ENCODE measurements around the gene PPP1R13L.

The PPP1R13L gene

DNA sequence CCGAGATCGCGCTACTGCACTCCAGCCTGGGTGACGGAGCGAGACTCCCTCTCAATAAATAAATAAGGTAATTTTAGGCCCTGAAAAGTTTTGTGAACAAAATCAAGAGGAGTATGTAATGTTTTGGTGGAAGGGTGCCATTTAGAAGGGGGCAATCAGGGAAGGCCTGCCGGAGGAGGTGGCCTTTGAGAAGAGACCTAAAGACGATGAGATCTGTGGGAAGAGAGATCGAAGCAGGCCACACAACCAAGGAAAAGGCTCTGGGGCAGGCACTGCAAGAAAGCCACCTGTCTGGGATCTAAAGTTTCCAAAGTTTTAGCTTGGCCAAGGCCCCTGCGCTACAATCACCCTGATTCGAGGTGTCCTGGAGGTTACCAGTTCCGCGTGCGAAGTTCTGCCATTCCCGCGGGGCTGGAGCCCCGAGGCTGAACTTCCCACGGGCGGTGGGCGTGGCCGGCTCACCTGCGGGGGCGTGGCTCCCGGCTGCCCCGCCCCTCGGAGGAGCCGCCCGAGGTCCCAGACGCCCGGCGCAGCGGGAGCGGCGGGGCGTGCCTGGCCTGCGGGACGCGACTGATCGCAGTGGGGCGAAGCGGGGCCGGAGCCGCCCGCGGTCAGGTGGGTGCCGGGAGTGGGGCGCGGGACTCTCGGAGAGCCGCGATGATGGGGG lies 64.5 kb downstream of the PPP1R13L start, which contains the start of gene KLC3 (continued):
- TF ChIP-seq, protein P1, sequence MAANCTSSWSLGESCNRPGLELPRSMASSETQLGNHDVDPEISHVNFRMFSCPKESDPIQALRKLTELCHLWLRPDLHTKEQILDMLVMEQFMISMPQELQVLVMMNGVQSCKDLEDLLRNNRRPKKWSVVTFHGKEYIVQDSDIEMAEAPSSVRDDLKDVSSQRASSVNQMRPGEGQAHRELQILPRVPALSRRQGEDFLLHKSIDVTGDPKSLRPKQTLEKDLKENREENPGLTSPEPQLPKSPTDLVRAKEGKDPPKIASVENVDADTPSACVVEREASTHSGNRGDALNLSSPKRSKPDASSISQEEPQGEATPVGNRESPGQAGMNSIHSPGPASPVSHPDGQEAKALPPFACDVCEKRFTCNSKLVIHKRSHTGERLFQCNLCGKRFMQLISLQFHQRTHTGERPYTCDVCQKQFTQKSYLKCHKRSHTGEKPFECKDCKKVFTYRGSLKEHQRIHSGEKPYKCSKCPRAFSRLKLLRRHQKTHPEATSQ (tag by site-specific recombination; IDR thresholded peaks at IDR 0.05): no peak
- TF ChIP-seq ZFP3 (tag by site-specific recombination; IDR thresholded peaks at IDR 0.05; ENCODE audit: low read depth): no peak
- no peak for TF ChIP-seq ZNF837 (tag by site-specific recombination; IDR thresholded peaks at IDR 0.05)
- TF ChIP-seq ZNF791 (tag by site-specific recombination; IDR thresholded peaks at IDR 0.05): no peak
- TF ChIP-seq SCRT1 (tag by site-specific recombination; IDR thresholded peaks at IDR 0.05; ENCODE audit: borderline replicate concordance): no peak
- TF ChIP-seq BCL11B (tag by site-specific recombination; IDR thresholded peaks at IDR 0.05; ENCODE audit: low read depth): no peak
- TF ChIP-seq ZNF610 (tag by site-specific recombination; IDR thresholded peaks at IDR 0.05; ENCODE audit: borderline replicate concordance): no peak
- no peak for TF ChIP-seq HOXA7 (CRISPR knock-in tag; IDR thresholded peaks at IDR 0.05; ENCODE audit: borderline replicate concordance)
- no peak for TF ChIP-seq ZNF10 (tag by site-specific recombination; IDR thresholded peaks at IDR 0.05)
- no peak for TF ChIP-seq ZNF423 (tag by site-specific recombination; IDR thresholded peaks at IDR 0.05)

- no peaks in the 10 kb centered on the region; a peak in 1 of 3 replicates for H3K36me3 ChIP-seq (ENCODE audit: control insufficient read depth in 2 of 2, insufficient read depth in 1 of 2, low read length in 2 of 2)
- H3K4me3 ChIP-seq (ENCODE audit: low read depth, low read length): no peak overlapping the region
- ChIA-PET POLR2A (interaction anchor here (0.5 to 1.1 kb wide), 2 partner anchors 10 to 248 kb away, joined by 3 read pairs; no protein-coding TSS in a partner anchor), CTCF (interaction anchor here (0.6 to 3.4 kb wide), 29 partner anchors 13 to 616 kb away, joined by 3 to 15 read pairs (median 5); partner anchors contain the start of genes BLOC1S3, CLASRP, PPP1R37 and TRAPPC6A)
- H3K9me3 ChIP-seq (ENCODE audit: control insufficient read depth, insufficient read depth, low read depth, low read length): no peaks in the 10 kb centered on the region
- TF ChIP-seq RBAK (tag by site-specific recombination; IDR thresholded peaks at IDR 0.05) (no peak), ZNF341 (tag by site-specific recombination; IDR thresholded peaks at IDR 0.05; ENCODE audit: low read depth) (no peak), ZNF121 (tag by site-specific recombination; IDR thresholded peaks at IDR 0.05) (no peak), ZNF670 (tag by site-specific recombination; IDR thresholded peaks at IDR 0.05; ENCODE audit: low read depth) (no peak), PATZ1 (tag by site-specific recombination; IDR thresholded peaks at IDR 0.05) (no peak), ZBTB49 (tag by site-specific recombination; IDR thresholded peaks at IDR 0.05; ENCODE audit: low read depth) (no peak), MYNN (tag by site-specific recombination; IDR thresholded peaks at IDR 0.05; ENCODE audit: borderline replicate concordance) (no peak), OSR2 (tag by site-specific recombination; IDR thresholded peaks at IDR 0.05) (no peak), ZNF266 (tag by site-specific recombination; IDR thresholded peaks at IDR 0.05; ENCODE audit: low read depth) (no peak), ZSCAN16 (tag by site-specific recombination; IDR thresholded peaks at IDR 0.05) (no peak), ZNF501 (tag by site-specific recombination; IDR thresholded peaks at IDR 0.05) (no peak), ZBTB20 (tag by site-specific recombination; IDR thresholded peaks at IDR 0.05) (no peak), ZNF449 (tag by site-specific recombination; IDR thresholded peaks at IDR 0.05) (no peak), BCL11A (tag by site-specific recombination; IDR thresholded peaks at IDR 0.05; ENCODE audit: low read depth) (no peak)
- TF ChIP-seq, protein P2, sequence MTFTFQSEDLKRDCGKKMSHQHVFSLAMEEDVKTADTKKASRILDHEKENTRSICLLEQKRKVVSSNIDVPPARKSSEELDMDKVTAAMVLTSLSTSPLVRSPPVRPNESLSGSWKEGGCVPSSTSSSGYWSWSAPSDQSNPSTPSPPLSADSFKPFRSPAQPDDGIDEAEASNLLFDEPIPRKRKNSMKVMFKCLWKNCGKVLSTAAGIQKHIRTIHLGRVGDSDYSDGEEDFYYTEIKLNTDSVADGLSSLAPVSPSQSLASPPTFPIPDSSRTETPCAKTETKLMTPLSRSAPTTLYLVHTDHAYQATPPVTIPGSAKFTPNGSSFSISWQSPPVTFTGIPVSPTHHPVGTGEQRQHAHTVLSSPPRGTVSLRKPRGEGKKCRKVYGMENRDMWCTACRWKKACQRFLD (tag by site-specific recombination; IDR thresholded peaks at IDR 0.05): no peak
- no peak overlapping the region for H3K27ac ChIP-seq (ENCODE audit: extremely low read depth, low read depth, low read length)
- H3K4me1 ChIP-seq (ENCODE audit: control insufficient read depth, insufficient read depth, low read length): no peaks in the 10 kb centered on the region
These were observed 65.2 kb downstream of the PPP1R13L start for GRCh38 chr19:45339629-45340028.

Measured in HEK293 (cell line).